Stomach (tissue), 4 donors: Measurements from ENCODE around the gene IL1A.

ENCODE experiments used
- EP300 ChIP-seq: sonication (generic); formaldehyde crosslinking; IDR thresholded peaks from one replicate; pipeline ENCODE4 v1.6.1; 2017; ENCODE audit warnings: antibody characterized with exemption
- POLR2A ChIP-seq, 4 donors: fragments of 450-650 bp; IDR thresholded peaks; one replicate each; pipeline ENCODE4 v1.6.1; 2016; ENCODE audit warnings: antibody characterized with exemption in 4 of 4, control low read depth in 2 of 4, mild to moderate bottlenecking in 1 of 4, moderate library complexity in 1 of 4
- POLR2AphosphoS5 ChIP-seq, 3 donors: sonication (generic); formaldehyde crosslinking; IDR thresholded peaks; one replicate each; pipeline ENCODE4 v1.6.1; 2016; ENCODE audit warnings: antibody characterized with exemption in 3 of 3
- TF ChIP-seq, protein P1 (sequence below), 7 experiments: fragments of 450-650 bp in 4 of 7; fragments of 200-600 bp in 3 of 7; sonication (generic) in 3 of 7; IDR thresholded peaks; one replicate each; pipeline ENCODE4 v1.5.1; 2016 to 2019; ENCODE audit warnings: antibody characterized with exemption in 7 of 7, control low read depth in 2 of 7, mild to moderate bottlenecking in 1 of 7

GRCh38 chr2:112772322-112772721, 12.0 kb downstream of the IL1A start:
- TF ChIP-seq, protein P1, sequence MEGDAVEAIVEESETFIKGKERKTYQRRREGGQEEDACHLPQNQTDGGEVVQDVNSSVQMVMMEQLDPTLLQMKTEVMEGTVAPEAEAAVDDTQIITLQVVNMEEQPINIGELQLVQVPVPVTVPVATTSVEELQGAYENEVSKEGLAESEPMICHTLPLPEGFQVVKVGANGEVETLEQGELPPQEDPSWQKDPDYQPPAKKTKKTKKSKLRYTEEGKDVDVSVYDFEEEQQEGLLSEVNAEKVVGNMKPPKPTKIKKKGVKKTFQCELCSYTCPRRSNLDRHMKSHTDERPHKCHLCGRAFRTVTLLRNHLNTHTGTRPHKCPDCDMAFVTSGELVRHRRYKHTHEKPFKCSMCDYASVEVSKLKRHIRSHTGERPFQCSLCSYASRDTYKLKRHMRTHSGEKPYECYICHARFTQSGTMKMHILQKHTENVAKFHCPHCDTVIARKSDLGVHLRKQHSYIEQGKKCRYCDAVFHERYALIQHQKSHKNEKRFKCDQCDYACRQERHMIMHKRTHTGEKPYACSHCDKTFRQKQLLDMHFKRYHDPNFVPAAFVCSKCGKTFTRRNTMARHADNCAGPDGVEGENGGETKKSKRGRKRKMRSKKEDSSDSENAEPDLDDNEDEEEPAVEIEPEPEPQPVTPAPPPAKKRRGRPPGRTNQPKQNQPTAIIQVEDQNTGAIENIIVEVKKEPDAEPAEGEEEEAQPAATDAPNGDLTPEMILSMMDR (IDR thresholded peaks at IDR 0.05), result no peak
- TF ChIP-seq POLR2A (IDR thresholded peaks at IDR 0.05) (no peak), EP300 (no peak), POLR2AphosphoS5 (IDR thresholded peaks at IDR 0.05) (no peak)
